Measurements from ENCODE around the gene CDKAL1. TPM values are rescaled to one million over a fixed set of nuclear protein-coding genes. Genes with fewer than 3 reads are reported as not detected.

CDKAL1 gene
- total and polyA plus RNA-seq, 2 donors (not counting 3 experiments of a cell fraction or from before 2014, with no cell fraction given), result 6.1 to 20.5 TPM

GRCh38 chr6:20991910-20992309 lies 457.7 kb downstream of the CDKAL1 start:
- H3K27me3 ChIP-seq (ENCODE audit: control insufficient read depth in 2 of 2, insufficient read depth in 2 of 2, low read length in 2 of 2), result no peaks in the 10 kb centered on the region
- H3K9me1 ChIP-seq (replicated peaks; ENCODE audit: control insufficient read depth, extremely low read depth, insufficient read depth, low read length), result no peaks in the 10 kb centered on the region
- H2AFZ ChIP-seq (ENCODE audit: low read depth, low read length), result no peak overlapping the region
- peaks cover under 1% of the 10 kb centered on the region for H3K4me1 ChIP-seq (ENCODE audit: control insufficient read depth, extremely low read depth, insufficient read depth, low read length)
- no peak overlapping the region for H3K9ac ChIP-seq (replicated peaks; ENCODE audit: extremely low read depth, insufficient read depth, low read length)
- no peak overlapping the region for H3K4me2 ChIP-seq (ENCODE audit: insufficient read depth, low read length)
- H3K27ac ChIP-seq (ENCODE audit: insufficient read depth, low read depth, low read length), result no peak overlapping the region
- CTCF ChIA-PET, result no interaction called here
- H3K4me3 ChIP-seq (replicated peaks in 1 of 3; ENCODE audit: insufficient read depth in 1 of 3, low read depth in 1 of 3, low read length in 3 of 3), result no peak overlapping the region
- POLR2A ChIA-PET, result no interaction called here
- no peaks in the 10 kb centered on the region for H3K36me3 ChIP-seq (ENCODE audit: control insufficient read depth in 2 of 2, extremely low read depth in 1 of 2, insufficient read depth in 2 of 2, low read length in 2 of 2)
- no peak for TF ChIP-seq CTCF (IDR thresholded peaks at IDR 0.05; ENCODE audit: extremely low read depth in 1 of 2, insufficient read depth in 1 of 2, low read depth in 1 of 2, low read length in 2 of 2)
- TF ChIP-seq GATA2 (IDR thresholded peaks at IDR 0.05; ENCODE audit: insufficient read depth, insufficient read length, low read depth, low read length), result no peak
- no peak for TF ChIP-seq MAX (IDR thresholded peaks at IDR 0.05; ENCODE audit: insufficient read depth, insufficient read length)
- TF ChIP-seq FOS (IDR thresholded peaks at IDR 0.05; ENCODE audit: borderline replicate concordance, insufficient read depth, low read length), result no peak
- no peak for TF ChIP-seq JUN (IDR thresholded peaks at IDR 0.05; ENCODE audit: borderline replicate concordance, insufficient read depth, insufficient read length, low read depth)
- TF ChIP-seq EZH2 (IDR thresholded peaks at IDR 0.05; ENCODE audit: borderline replicate concordance, low read depth, low read length, severe bottlenecking), result no peak
- TF ChIP-seq MYC (IDR thresholded peaks at IDR 0.05; ENCODE audit: low read depth, low read length), result no peak
- no peak for TF ChIP-seq POLR2AphosphoS5 (IDR thresholded peaks at IDR 0.05; ENCODE audit: insufficient read depth, low read depth, low read length)
- no peak for TF ChIP-seq POLR2A (IDR thresholded peaks at IDR 0.05; ENCODE audit: low read depth, low read length)
- H4K20me1 ChIP-seq (replicated peaks; ENCODE audit: control insufficient read depth, extremely low read depth, insufficient read depth, low read length), result no peaks in the 10 kb centered on the region
- no peaks in the 10 kb centered on the region for H3K9me3 ChIP-seq (replicated peaks; ENCODE audit: control insufficient read depth, insufficient read depth, low read length)
- no peak for FAIRE-seq
- no TSS peak for BruUV-seq (replicated peaks)
- intact Hi-C loops (cut with micrococcal nuclease), result no loop called here
- dilution Hi-C loops (cut with MboI; ENCODE audit: extremely low pct_ligation_motif_present, low sequenced_read_pairs), result no loop called here
- DNase-seq (ENCODE audit: low read depth, low spot score), result no peak
- H3K79me2 ChIP-seq (ENCODE audit: control insufficient read depth, insufficient read depth, low read length), result no peaks in the 10 kb centered on the region
